Fibroblast of skin of abdomen (primary cell): ENCODE results near the gene SIAH3.

Experiments used
- DNase-seq: peaks from one replicate; pipeline ENCODE4 v3.0.0-alpha.2; 2013

The SIAH3 gene

GRCh38 chr13:45861322-45861721 lies 9.8 kb upstream of the SIAH3 start:
- DNase-seq: peak; percentile 73

- no peak for DNase-seq
Observed at GRCh38 chr13:45860240-45860639, 8.7 kb upstream of the SIAH3 start.

GRCh38 chr13:45859705-45860104 lies 8.2 kb upstream of the SIAH3 start:
- DNase-seq: no peak

- no peak for DNase-seq
Observed at GRCh38 chr13:45852494-45852893, 941 bp upstream of the SIAH3 start.

- DNase-seq: no peak
Observed at GRCh38 chr13:45851956-45852355, 403 bp upstream of the SIAH3 start.

- no peak for DNase-seq
Observed at GRCh38 chr13:45850027-45850613, 1.4 kb downstream of the SIAH3 start.

- no peak for DNase-seq
Observed at GRCh38 chr13:45849408-45849807, 2.1 kb downstream of the SIAH3 start.

GRCh38 chr13:45847554-45848224 lies 3.9 kb downstream of the SIAH3 start:
- DNase-seq: no peak

GRCh38 chr13:45846681-45847080 lies 4.9 kb downstream of the SIAH3 start:
- no peak for DNase-seq

- peak; percentile 21 for DNase-seq
Observed at GRCh38 chr13:45838171-45838745, 13.3 kb downstream of the SIAH3 start.

GRCh38 chr13:45837111-45837510 lies 14.4 kb downstream of the SIAH3 start:
- DNase-seq: no peak

- DNase-seq: no peak
Observed at GRCh38 chr13:45834411-45834994, 17.1 kb downstream of the SIAH3 start.

GRCh38 chr13:45833663-45834375 lies 17.7 kb downstream of the SIAH3 start:
- peak; percentile 45 for DNase-seq

- DNase-seq: no peak
Observed at GRCh38 chr13:45833242-45833641, 18.3 kb downstream of the SIAH3 start.

- DNase-seq: no peak
Observed at GRCh38 chr13:45831851-45832250, 19.7 kb downstream of the SIAH3 start.

GRCh38 chr13:45830121-45830520 lies 21.4 kb downstream of the SIAH3 start:
- no peak for DNase-seq

GRCh38 chr13:45828256-45828968 lies 23.1 kb downstream of the SIAH3 start:
- no peak for DNase-seq

GRCh38 chr13:45827318-45827717 lies 24.2 kb downstream of the SIAH3 start:
- no peak for DNase-seq

GRCh38 chr13:45826731-45827130 lies 24.8 kb downstream of the SIAH3 start:
- no peak for DNase-seq

GRCh38 chr13:45825387-45825650 lies 26.2 kb downstream of the SIAH3 start:
- no peak for DNase-seq

- no peak for DNase-seq
Observed at GRCh38 chr13:45823583-45823982, 28.0 kb downstream of the SIAH3 start.

GRCh38 chr13:45821811-45822210 lies 29.7 kb downstream of the SIAH3 start:
- no peak for DNase-seq
